OCI-LY7 (cell line): Measurements from ENCODE around the gene PCDH10.

Source experiments
- EZH2phosphoT487 ChIP-seq: fragments of 200-600 bp; sonication (generic); IDR thresholded peaks from 2 replicates; pipeline ENCODE4 v1.6.1; 2018; ENCODE audit warnings: low read depth, borderline replicate concordance, mild to moderate bottlenecking, mixed run types, antibody characterized with exemption, low read length, moderate library complexity, mixed read lengths
- TF ChIP-seq, protein P1 (sequence below): fragments of 200-600 bp; sonication (generic); conservative IDR thresholded peaks from 2 replicates; pipeline ENCODE4 v1.5.1; 2014; ENCODE audit warnings: mild to moderate bottlenecking, antibody characterized with exemption, low read length, moderate library complexity, mixed read lengths

DNA sequence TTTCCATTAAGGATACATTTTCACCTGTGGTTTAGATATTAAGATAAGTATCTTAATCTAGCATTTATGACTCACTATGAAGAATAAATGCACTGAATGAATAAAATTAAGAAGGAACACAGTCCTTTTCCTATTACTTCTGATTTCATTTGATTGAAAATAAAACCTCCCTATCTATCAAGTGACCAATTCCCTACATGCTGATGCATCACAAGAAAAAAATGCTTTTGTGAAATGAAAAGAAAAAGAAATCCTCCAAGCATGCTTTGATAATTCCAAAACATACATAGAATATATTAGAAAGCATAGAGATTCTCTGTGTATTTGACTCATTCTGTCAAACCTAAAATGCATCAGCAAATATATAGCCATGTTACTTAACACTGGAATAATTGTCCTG lies 37.1 kb downstream of the PCDH10 start:
- TF ChIP-seq, protein P1, sequence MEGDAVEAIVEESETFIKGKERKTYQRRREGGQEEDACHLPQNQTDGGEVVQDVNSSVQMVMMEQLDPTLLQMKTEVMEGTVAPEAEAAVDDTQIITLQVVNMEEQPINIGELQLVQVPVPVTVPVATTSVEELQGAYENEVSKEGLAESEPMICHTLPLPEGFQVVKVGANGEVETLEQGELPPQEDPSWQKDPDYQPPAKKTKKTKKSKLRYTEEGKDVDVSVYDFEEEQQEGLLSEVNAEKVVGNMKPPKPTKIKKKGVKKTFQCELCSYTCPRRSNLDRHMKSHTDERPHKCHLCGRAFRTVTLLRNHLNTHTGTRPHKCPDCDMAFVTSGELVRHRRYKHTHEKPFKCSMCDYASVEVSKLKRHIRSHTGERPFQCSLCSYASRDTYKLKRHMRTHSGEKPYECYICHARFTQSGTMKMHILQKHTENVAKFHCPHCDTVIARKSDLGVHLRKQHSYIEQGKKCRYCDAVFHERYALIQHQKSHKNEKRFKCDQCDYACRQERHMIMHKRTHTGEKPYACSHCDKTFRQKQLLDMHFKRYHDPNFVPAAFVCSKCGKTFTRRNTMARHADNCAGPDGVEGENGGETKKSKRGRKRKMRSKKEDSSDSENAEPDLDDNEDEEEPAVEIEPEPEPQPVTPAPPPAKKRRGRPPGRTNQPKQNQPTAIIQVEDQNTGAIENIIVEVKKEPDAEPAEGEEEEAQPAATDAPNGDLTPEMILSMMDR = no peak
- no peak for TF ChIP-seq EZH2phosphoT487
